ENCODE data around the gene CRYGS.

- TF ChIP-seq CTCF (IDR thresholded peaks at IDR 0.05) (no peak), POLR2A (IDR thresholded peaks at IDR 0.05) (no peak)
Measured at GRCh38 chr3:186523022-186523421, 21.2 kb downstream of the CRYGS start.
